ENCODE measurements around the gene CCT8L2.
A peak's percentile ranks its signal among the peaks of the same experiment; 100 is the strongest.
"Not testable (repeated sequence)": the region's sequence is repeated elsewhere in the genome, so short reads cannot be mapped to it uniquely, and the experiment has no call there.

Gene CCT8L2

GRCh38 chr22:16609548-16610261 is 17.1 kb upstream of the CCT8L2 start:
- H3K27ac ChIP-seq, result no peak overlapping the region
- H3K79me2 ChIP-seq, result peaks cover under 1% of the 10 kb centered on the region
- H3K9me3 ChIP-seq (ENCODE audit: control insufficient read depth, low read length), result no peaks in the 10 kb centered on the region
- H3K27me3 ChIP-seq (ENCODE audit: control insufficient read depth, insufficient read depth, low read length), result no peaks in the 10 kb centered on the region
- no peaks in the 10 kb centered on the region for H3K4me1 ChIP-seq
- H3K4me3 ChIP-seq (ENCODE audit: low read depth, low read length), result peak overlapping the region; percentile 16
- no peak overlapping the region for H2AFZ ChIP-seq
- H3K4me2 ChIP-seq (ENCODE audit: low read length), result peak overlapping the region; percentile 57
- no peaks in the 10 kb centered on the region for H3K36me3 ChIP-seq (ENCODE audit: control insufficient read depth, insufficient read depth, low read length)
- no peak for TF ChIP-seq CTCF (IDR thresholded peaks at IDR 0.05)
- no peak overlapping the region for H3K9ac ChIP-seq

DNA sequence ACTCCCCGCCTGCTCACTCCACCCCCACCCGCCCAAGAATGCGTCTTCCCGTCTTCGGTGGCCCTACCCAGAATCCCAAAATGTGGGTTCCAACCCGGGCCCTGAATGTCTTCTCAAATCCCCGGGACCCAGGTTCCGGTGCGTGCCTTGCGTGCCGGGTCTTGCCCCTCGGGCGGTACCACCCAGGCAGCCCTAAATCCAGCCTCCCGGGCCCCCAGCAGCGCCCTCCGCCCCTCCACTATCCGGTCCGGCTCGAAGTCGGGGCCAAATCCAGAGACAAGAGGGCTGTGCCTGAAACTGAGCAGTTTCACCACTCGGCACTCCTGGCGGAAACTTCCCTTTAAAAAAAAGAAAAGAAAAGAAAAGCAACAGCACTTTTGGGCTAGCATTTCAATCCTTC is 16.3 kb upstream of the CCT8L2 start:
- H3K9ac ChIP-seq, result no peak overlapping the region
- H3K9me3 ChIP-seq (ENCODE audit: control insufficient read depth, low read length), result no peaks in the 10 kb centered on the region
- no peak overlapping the region for H3K4me3 ChIP-seq (ENCODE audit: low read depth, low read length)
- no peak for TF ChIP-seq CTCF (IDR thresholded peaks at IDR 0.05)
- peaks cover 3% of the 10 kb centered on the region for H3K79me2 ChIP-seq
- no peaks in the 10 kb centered on the region for H3K27me3 ChIP-seq (ENCODE audit: control insufficient read depth, insufficient read depth, low read length)
- no peaks in the 10 kb centered on the region for H3K36me3 ChIP-seq (ENCODE audit: control insufficient read depth, insufficient read depth, low read length)
- H2AFZ ChIP-seq, result no peak overlapping the region
- H3K27ac ChIP-seq, result no peak overlapping the region
- H3K4me1 ChIP-seq, result no peaks in the 10 kb centered on the region
- H3K4me2 ChIP-seq (ENCODE audit: low read length), result no peak overlapping the region

DNA sequence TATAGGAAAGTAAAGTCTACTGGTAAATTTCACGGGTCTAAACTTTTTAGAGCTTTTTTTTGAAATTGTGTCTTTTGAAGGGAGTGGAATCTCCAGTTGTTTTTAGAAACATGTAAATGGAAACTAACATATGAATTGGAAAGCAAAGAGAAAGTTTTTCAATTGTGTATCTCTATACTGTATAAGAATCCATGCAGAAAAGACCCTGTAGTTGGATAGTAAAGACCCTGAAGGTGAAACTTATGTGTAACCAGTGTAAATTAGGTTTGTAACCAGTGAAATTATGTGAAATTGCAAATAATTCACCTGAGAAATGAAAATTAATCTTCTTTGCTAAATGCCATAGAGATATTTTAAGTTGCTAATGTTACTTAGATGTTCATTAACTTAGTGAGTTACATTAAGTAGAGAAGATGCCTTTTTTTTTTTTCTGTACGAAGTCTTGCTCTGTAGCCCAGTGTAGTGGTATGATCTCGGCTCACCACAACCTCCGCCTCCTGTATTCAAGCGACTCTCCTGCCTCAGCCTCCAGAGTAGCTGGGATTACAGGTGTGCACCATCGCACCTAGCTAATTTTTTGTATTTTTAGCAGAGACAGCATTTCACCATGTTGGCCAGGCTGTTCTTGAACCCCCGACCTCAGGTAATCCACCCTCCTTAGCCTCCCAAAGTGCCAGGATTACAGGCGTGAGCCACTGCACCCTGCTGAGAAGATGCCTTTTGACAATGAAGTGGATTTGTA is 11.8 kb upstream of the CCT8L2 start:
- H3K4me1 ChIP-seq; H3K36me3 ChIP-seq (ENCODE audit: control insufficient read depth, insufficient read depth, low read length); H3K27ac ChIP-seq; H3K9ac ChIP-seq; H3K27me3 ChIP-seq (ENCODE audit: control insufficient read depth, insufficient read depth, low read length); H3K4me3 ChIP-seq (ENCODE audit: low read depth, low read length); H3K79me2 ChIP-seq; H3K9me3 ChIP-seq (ENCODE audit: control insufficient read depth, low read length); H3K4me2 ChIP-seq (ENCODE audit: low read length); H2AFZ ChIP-seq: not testable (repeated sequence)

- H3K36me3 ChIP-seq (ENCODE audit: control insufficient read depth, insufficient read depth, low read length); H3K4me1 ChIP-seq; H3K27me3 ChIP-seq (ENCODE audit: control insufficient read depth, insufficient read depth, low read length); H3K79me2 ChIP-seq; H3K27ac ChIP-seq; H2AFZ ChIP-seq; H3K9ac ChIP-seq; H3K9me3 ChIP-seq (ENCODE audit: control insufficient read depth, low read length); H3K4me3 ChIP-seq (ENCODE audit: low read depth, low read length); H3K4me2 ChIP-seq (ENCODE audit: low read length): not testable (repeated sequence)
These were observed 11.2 kb upstream of the CCT8L2 start for GRCh38 chr22:16603770-16604242.

DNA sequence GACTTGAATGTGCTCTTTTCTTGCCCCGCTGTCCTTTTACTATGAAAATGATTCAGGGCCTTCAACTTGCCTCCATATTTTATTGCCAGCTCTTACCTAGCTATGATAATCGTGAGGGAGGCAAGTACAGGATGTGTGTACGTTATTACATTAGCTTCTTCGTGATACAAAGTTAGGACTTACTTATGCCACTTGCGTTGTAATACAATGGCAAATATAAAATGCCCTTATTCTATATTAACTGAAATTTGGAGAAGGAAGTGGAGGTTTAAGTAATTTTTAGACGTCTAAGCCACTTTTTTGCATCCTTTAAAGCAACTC is 10.8 kb upstream of the CCT8L2 start:
- Histone ChIP-seq H3K36me3 (ENCODE audit: control insufficient read depth, insufficient read depth, low read length) (no peaks in the 10 kb centered on the region), H3K9ac (no peak overlapping the region), H3K27ac (no peak overlapping the region), H3K4me1 (no peaks in the 10 kb centered on the region), H3K27me3 (ENCODE audit: control insufficient read depth, insufficient read depth, low read length) (no peaks in the 10 kb centered on the region), H3K4me3 (ENCODE audit: low read depth, low read length) (no peak overlapping the region), H3K79me2 (peaks cover 7% of the 10 kb centered on the region), H3K9me3 (ENCODE audit: control insufficient read depth, low read length) (no peaks in the 10 kb centered on the region), H2AFZ (no peak overlapping the region), H3K4me2 (ENCODE audit: low read length) (no peak overlapping the region)
- TF ChIP-seq CTCF (IDR thresholded peaks at IDR 0.05), result no peak

- H3K4me2 ChIP-seq (ENCODE audit: low read length), result peak overlapping the region; percentile 71
- H3K36me3 ChIP-seq (ENCODE audit: control insufficient read depth, insufficient read depth, low read length); H3K79me2 ChIP-seq; H3K9me3 ChIP-seq (ENCODE audit: control insufficient read depth, low read length); H3K4me1 ChIP-seq; H3K27ac ChIP-seq; H3K27me3 ChIP-seq (ENCODE audit: control insufficient read depth, insufficient read depth, low read length); H3K9ac ChIP-seq: not testable (repeated sequence)
- peak overlapping the region; percentile 64 for H3K4me3 ChIP-seq (ENCODE audit: low read depth, low read length)
- peak overlapping the region; percentile 11 for H2AFZ ChIP-seq
These were observed 10.3 kb upstream of the CCT8L2 start for GRCh38 chr22:16602728-16603447.

DNA sequence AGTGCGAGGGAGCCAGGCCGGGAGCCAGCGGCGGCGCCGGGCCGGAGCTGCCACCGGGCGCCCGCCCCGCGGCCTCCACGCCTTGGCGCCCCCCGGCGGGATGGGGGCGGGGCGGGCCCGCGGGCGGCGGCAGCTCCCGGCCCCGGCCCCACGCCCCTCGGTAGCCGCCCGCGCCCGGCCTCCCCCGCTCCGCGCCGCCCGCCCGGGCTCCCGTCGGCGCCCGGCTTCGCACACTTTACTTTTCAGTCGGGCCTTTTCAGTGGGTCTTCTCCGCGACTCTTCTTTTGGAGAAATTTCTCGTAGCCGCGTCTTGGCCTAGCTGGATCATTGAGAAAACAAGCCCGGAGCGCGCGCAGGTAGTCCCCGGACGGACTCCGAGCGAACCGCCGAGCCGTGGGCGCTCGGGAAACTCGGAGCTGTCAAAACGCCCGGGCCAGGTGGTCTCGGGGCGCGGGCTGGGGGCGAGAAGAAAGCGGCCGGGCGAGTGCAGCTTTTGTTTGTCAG is 9.7 kb upstream of the CCT8L2 start:
- H3K4me1 ChIP-seq; H3K9ac ChIP-seq; H3K27me3 ChIP-seq (ENCODE audit: control insufficient read depth, insufficient read depth, low read length); H3K27ac ChIP-seq; H3K36me3 ChIP-seq (ENCODE audit: control insufficient read depth, insufficient read depth, low read length); H3K9me3 ChIP-seq (ENCODE audit: control insufficient read depth, low read length); H3K79me2 ChIP-seq: not testable (repeated sequence)
- H2AFZ ChIP-seq, result peak overlapping the region; percentile 58
- peak overlapping the region; percentile 64 for H3K4me3 ChIP-seq (ENCODE audit: low read depth, low read length)
- peak overlapping the region; percentile 71 for H3K4me2 ChIP-seq (ENCODE audit: low read length)
